Urothelium cell line (cell line): ENCODE results near the gene CAPRIN2.

Experiments used
- DNase-seq: peaks from one replicate; pipeline ENCODE4 v3.0.0; 2011; ENCODE audit warnings: low spot score, mixed read lengths
- FAIRE-seq: peaks from 2 replicates; lab custom pipeline; 2011; peaks lifted over from hg19 to GRCh38; lab: Jason Lieb, UNC

Gene CAPRIN2

DNA sequence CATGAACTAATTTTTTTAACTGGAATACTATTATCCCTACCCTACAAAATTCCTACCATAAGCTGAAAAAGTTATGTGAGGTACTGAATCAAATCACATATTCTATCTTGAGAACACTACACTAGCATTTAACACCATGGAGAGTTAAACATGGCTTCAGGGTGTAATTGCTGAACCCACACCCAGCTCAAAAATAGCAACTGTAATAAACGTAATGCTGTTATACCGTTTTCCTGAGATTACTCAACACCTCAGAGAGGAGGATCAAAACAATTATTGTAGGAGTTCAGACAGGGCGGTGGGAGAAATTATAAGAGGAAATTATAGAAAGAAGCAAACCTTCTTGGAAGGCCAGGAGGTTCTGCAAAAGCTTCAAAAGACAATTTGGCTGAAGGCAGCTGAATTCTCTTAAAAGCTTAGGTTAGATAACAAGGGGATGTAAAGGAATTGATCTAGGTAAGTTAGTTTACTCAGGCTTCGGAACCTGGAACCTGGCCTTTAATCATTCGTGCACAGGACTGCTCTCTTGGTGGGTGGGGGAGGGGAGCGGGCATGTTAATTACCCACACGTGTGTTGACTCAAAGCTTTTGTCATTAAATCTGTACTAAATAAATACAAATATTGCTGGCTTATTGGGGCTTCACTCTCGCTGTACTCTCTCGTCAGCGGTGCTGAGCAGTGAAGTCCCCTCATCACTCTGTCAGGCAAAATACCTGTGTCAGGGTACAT is 47.0 kb downstream of the CAPRIN2 start:
- FAIRE-seq (no peak), DNase-seq (no peak)

DNA sequence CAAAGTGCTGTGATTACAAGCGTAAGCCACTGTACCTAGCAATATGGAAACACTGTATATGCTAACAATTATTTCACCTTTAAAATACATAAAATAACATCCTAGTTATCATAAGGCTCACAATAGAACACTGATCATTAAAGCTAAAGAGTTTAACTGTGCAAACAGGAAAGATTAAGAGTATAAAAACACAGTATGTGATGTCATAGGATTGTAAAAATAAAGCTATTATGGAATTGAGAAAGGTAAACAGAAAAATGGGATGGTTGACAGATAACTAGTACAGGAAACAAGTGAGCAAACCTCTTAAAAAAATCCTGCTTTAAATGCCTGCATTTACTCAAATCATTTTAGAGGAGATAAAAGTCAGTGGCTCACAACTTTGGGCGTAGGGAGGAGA is 48.3 kb downstream of the CAPRIN2 start:
- no peak for DNase-seq
- no peak for FAIRE-seq

DNA sequence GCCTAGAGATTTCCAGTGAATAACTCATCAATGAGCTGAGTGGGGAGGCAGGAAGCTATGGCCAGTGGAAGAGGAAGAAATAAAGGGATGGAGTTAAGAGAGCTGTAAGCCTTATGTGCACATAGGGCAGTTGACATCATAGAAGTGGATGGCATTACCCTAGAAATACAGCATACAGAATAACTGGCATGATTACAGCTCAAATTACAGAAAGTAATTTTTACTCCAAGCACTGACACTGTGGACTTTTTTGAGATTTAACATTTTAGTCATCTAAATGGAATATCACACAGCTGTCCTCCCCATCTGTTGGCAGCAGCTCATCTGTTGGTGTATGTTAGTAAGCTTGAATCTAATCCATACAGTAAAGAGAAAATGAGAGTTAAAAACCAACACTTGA is 53.7 kb downstream of the CAPRIN2 start:
- FAIRE-seq (no peak), DNase-seq (no peak)

DNA sequence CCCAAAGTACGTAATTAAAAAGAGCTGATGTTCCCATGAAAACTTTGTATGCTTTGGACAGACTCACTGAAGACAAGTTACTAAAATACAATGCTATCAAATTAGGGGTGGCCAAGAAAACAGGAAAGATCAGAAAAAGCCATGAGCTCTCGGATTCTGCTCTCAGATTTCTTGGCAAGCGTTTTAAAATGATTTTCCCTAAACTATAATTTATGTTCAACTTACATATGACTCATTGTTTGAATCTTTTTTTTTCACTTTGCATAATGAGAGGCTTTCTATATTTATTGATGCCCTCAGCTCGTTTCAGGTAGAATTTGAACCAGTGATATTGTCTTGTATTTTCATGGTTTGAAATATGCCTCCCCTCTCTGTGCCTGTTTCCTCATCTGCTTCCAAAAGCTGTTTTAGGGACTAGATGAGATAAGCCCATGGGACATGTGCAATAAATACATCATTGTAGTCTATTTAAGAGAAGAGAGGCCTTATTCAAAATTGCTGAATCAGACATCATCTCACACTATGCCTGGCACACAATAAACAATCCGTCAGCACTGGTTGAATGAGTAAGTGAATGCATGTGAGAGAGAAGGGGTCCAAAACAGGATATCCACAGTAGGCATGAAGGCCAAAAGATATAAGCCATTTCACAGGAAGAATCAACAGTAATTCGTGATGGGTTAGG is 54.4 kb downstream of the CAPRIN2 start:
- no peak for FAIRE-seq
- DNase-seq: no peak

DNA sequence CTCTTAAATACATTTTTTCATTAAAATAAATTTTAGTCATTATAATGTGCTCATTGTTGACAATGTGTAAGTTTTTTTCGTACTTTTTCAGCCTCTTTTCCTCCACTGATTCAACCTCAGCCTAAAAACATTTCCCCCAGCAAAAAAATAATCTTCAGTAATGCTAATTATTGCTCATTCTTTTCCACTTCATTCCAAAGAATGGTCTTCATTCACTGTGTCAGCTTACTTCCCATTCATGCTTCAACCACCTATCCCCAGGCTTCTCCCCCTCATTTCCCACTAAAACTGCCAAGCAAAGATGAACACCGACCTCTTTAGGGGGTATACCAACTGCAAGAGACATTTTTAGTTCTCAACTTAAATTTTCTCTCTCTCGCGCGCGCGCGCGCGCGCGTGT is 56.4 kb downstream of the CAPRIN2 start:
- no peak for FAIRE-seq
- no peak for DNase-seq

DNA sequence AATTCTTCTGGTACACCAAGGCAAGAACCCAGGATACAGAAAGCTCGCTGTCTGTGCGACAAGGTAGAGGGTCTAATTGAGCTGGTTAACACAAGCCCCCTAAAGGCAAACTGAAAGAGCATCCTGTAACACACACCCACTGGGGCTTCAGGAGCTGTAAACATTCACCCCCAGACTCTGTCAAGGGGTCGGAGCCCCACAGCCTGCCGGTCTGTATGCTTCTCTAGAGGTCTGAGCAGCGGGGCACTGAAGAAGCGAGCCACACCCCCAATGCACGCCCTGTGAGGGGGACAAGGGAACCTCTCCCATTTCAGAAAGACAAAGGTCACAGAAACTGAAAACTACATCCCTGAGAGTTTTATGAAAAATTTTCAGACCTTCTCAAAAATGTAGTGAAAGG is 57.8 kb downstream of the CAPRIN2 start:
- FAIRE-seq: no peak
- DNase-seq: no peak

DNA sequence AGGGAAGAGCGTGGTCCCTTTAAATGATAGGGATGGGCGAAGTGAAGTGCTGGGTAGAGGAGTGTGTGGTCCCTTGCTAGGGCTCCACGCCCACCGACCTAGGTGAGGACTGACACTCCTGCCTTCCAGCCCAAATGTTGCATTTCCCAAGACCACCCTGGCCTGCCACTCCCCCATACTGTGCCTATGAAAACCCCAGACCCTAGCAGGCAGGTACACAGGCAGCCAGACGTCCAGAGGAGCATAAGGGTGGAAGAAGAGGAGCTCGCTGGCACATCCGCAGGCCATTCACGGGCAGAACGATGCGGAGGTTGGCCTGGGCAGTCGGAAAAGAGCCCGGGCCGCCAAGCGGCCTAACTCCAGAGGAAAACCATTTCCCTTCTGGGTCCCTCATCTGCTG is 58.3 kb downstream of the CAPRIN2 start:
- no peak for FAIRE-seq

DNA sequence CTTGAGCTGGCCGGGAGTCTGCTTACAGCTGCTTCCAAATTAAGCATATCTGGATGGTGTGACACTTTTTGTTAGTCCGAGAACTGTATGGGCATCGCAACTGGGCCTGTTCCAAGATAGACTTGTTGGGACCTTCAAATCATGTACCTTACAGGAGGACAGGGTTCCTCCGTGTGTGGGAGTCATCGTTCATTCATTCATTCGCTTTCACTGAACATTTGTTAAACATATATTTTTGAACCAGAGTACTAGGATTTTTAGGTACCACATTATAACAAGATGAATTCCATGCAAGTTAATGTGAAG is 58.7 kb downstream of the CAPRIN2 start:
- DNase-seq: no peak
- no peak for FAIRE-seq

More for the DNA sequence above, 58.3 kb downstream of the CAPRIN2 start:
- no peak for DNase-seq

DNA sequence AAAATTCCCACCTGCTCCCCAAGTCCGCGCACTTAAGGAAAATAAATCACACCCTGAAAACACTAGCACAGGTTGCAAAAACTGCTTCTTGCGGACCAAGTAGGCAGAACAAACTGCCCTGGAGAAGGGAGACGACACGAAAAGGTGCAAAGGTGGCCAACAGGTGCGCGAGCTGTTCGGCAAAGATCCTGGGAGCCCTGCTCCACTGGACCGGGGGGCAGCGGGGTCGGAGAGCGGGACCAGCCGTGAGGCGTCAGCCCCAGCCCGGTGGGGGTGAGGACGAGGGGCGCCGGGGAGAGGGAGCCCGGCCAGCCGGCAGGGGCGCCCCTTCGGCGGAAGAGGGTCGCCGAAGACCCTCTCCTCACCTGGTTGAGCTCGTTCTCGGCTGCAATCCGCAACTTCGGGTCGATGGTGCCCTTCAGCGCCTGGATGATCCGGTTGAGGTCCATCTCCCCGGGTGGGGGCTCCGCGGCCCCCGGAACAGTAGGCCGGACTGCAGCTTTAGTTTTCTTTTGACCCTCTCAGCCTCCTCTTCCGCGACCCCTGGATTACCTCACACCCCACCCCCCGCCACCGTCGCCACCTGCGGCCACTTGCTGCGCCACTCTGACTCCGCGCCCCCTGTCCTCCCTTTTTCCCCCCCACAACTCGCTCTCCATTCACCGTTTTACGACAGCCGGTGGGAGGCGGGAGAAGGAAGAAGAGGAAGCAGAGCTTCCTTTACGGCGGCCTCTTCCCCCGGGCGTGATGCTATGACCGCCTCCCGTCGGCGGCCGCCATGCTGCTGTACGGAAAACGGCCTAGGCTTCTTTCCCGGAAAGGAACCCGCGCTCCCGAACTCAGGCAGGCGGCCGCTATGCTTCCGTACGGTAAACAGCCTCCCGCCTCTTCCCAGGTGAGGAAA is 59.3 kb downstream of the CAPRIN2 start, which contains the start of gene IPO8:
Gene IPO8 (minus strand): TSS at position 671 of the 904 bp plus-strand sequence. CDS start 222 bp downstream, at position 449.
- DNase-seq: peak; percentile 94
- peak; percentile 89 for FAIRE-seq

DNA sequence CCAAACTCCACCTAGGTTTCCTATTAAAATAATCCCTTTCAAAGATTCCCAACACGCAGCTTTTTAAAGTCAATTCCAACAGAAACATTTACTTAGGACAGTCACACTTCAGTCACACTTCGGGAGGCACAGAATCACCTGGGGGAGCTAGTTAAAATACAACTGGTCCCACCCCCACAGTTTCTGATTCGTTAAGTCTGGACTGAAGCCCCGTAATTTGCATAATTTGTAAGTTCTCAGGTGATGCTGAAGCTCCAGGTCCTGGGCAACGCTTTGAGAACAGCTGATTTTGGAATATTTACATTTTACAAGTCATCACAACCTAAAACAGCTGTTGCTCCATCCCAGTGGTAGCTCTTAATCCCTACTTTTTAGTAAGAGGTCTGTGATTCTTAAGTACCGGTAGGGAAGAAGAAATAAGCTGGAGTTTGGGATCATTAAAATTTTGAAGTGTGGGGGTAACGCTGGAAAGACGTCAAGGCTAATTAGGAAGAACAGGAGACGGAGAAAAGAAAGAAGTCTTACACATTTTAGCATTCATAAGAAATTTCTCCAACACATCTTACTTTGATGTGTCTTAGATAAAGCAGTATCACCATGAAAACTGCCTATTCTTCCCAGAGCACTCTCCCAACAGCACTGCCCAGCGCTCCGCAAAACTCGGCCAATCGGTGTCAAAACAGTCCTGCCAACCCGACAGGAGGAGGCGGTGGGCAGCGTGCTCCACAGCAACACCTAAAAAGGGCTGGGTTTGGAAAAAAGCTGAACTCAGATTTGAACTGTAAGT is 60.1 kb downstream of the CAPRIN2 start:
- FAIRE-seq: peak; percentile 30
- peak; percentile 59 for DNase-seq

DNA sequence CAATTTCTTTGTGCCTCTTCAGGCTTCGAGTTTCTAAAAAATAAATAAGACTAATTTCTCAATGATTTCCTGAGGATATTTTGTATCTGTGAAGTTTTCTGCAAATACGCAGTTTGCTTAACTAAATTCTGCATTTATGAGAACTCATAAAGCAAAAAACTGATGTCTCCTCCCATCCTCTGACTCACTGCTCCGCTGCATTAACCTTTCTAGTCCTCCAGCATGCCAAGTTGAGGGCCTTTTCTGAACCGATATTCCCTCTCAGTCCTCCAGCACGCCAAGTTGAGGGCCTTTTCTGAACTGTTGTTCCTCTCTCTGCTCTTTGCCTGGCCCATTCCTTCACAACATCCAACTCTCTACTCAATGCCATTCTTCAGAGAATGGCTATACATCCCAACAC is 62.3 kb downstream of the CAPRIN2 start:
- FAIRE-seq (no peak), DNase-seq (no peak)

DNA sequence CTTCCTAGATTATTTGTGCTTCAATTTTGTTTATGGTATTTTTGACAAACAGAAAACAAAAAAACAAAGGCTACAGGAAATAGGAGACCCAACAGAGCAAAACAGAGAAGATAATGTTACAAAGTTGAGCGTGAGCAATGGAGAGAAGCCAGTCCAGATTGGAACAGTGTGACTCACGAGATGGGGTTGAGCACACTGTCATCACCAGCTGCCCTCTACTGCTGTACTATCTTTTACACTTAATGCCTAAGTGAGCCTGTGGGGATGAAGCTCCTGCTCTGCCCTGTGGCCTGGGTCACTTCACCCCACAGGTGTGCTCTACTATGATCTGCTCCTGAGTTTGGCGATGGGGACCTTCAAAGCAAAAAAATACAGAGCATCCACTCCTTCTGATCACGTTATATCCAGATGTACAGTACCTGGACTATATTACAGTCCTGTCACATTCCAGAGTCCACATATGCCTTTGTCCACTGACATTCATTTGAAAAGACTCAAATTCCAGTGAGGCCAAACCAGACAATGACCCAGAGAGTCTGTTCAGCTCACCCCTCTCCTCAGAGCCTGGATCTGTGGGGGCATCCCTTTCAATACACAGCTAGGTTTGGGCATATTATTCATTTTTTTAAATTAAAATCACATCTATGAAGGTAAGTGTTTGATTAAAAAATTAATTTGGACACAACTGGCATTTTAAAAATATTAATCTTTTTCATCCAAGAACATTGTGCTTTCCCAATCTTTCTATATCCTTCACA is 63.5 kb downstream of the CAPRIN2 start:
- FAIRE-seq: no peak
- peak; percentile 23 for DNase-seq

DNA sequence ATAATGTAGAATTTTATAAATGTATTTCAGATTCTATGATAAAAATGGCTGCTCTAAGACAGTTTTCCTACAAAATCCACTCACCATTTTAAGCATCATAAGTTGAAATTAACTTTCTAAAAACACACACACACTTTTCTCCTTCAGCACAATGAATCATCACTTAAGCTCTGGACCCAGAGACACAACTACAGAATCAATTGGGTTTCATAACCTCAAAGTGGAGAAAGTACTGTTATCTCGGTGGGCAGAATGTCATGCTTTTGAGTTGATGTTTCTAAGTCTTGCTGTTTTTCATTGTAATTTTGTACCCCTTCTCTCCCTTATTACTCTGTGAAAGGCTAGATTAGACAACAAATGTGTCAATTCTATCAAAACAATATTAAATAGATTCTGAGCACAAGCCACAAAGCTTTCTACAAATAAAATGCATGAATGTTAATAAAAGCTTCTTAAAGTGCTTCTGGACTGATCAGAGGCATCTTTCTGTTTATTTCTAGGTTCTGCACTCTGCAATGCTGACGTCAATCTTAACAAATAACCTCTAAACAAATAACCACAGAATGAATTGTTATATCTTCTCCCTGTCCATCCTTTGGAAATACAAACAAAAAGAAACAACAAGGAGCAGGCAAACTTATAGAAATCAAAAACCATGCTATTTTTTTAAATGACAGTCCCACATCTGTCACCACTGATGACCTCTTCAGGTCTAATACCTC is 67.3 kb downstream of the CAPRIN2 start:
- no peak for FAIRE-seq
- no peak for DNase-seq

DNA sequence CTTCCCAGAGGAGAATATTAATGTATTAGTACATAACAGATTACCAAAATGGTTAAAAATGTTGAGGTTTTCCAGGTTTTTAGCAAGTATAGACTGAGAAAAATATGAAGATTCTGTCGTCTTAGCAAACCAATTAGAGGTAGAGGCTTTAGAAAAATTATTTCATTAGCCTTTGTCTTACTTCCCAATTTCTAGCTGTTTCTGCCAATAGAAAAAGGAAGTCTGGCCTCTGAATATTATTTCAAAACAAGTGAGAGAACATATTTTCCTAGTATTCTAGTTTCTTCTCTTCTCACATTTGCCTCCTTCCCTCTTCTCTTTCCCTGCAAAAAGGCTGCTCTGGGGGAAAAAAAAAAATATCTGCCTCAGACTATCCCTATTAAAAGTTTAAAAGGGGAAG is 75.5 kb downstream of the CAPRIN2 start:
- no peak for FAIRE-seq
- DNase-seq: no peak

DNA sequence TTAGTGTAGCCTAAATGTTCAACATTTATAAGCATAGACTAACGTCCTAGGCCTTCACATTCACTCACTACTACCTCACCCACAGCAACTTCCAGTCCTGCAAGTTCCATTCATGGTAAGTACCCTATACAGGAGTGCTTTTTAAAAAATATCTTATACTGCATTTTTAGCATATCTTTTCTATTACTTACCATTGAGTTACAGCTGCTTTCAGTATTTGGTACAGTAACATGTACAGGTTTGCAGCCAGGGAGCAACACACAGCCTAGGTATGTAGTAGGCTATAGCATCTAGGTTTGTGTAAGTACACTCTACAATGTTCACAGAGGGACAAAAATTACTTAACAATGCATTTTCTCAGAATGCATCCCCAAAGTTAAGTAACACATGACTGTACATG is 76.5 kb downstream of the CAPRIN2 start:
- DNase-seq (no peak), FAIRE-seq (no peak)

DNA sequence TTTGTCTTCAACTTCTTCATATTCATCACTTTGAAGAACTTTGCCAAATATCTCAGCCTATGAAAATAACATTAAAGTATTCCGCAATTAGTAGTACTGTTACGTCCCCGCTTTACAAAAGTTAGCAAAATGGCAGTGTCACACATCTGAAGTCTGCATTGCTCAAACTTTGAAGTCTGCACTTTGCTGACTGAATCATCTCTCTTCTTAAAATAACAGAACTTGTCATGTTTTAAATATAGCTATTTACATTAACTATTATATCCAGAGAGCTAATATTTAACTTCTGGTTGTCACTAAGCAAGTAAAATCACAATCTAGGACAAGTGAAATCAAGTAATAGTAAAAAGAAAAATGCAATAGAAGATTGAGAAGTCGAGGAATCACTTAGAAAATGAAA is 93.5 kb downstream of the CAPRIN2 start:
- DNase-seq (no peak), FAIRE-seq (no peak)
